SK-N-SH (cell line): ENCODE data around the gene WNT5A. TPM values are rescaled to one million over a fixed set of nuclear protein-coding genes. Genes with fewer than 3 reads are reported as not detected.

Source experiments
- CTCF ChIA-PET: fragments of 300-600, 350-600 bp; formaldehyde crosslinking; extraction: SDS; loops from one replicate; lab custom pipeline; 2021; lab: Yijun Ruan, JAX
- POLR2A ChIA-PET: fragments of 350-600 bp; sonication (Branson Sonifier 250); formaldehyde crosslinking; extraction: SDS; loops from one replicate; lab custom pipeline; 2020; ENCODE audit warnings: antibody characterized with exemption, inconsistent platforms; lab: Yijun Ruan, JAX
- DNase-seq: peaks from one replicate; pipeline ENCODE4 v3.0.0; 2012
- H2AFZ ChIP-seq: fragments of 200-600 bp; sonication (generic); 2 replicates; pipeline ENCODE4 v1.8.1; 2016; ENCODE audit warnings: antibody characterized with exemption, mild to moderate bottlenecking, low read depth
- H3F3A ChIP-seq: fragments of 200-600 bp; sonication (generic); replicated peaks from 2 replicates; pipeline ENCODE3; 2016; ENCODE audit warnings: antibody characterized with exemption, mild to moderate bottlenecking; ENCODE audit not compliant: insufficient read depth
- H3K27ac ChIP-seq, 2 experiments: fragments of 200-500 bp in 1 of 2; fragments of 200-600 bp in 1 of 2; sonication (Bioruptor generic) in 1 of 2; sonication (generic), shearing (Covaris generic) in 1 of 2; 2 replicates each; pipeline versions ENCODE4 v1.5.1 to v1.6.1; 2014 to 2016; ENCODE audit warnings: low read depth in 2 of 2, inconsistent platforms in 1 of 2, low read length in 1 of 2, mild to moderate bottlenecking in 1 of 2, mixed read lengths in 1 of 2
- H3K27me3 ChIP-seq: fragments of 200-600 bp; sonication (generic), shearing (Covaris generic); 2 replicates; pipeline ENCODE4 v1.6.1; 2016; ENCODE audit warnings: mixed run types; ENCODE audit not compliant: insufficient read depth
- H3K36me3 ChIP-seq, 2 experiments: fragments of 200-500 bp in 1 of 2; fragments of 200-600 bp in 1 of 2; sonication (Bioruptor generic) in 1 of 2; sonication (generic) in 1 of 2; replicated peaks in 1 of 2; 2 replicates each; pipeline versions ENCODE3 to v1.5.1; 2014 to 2016; ENCODE audit warnings: low read length in 1 of 2, mild to moderate bottlenecking in 1 of 2; ENCODE audit not compliant: insufficient read depth in 2 of 2, control insufficient read depth in 1 of 2
- H3K4me1 ChIP-seq, 2 experiments: fragments of 200-500 bp in 1 of 2; fragments of 200-600 bp in 1 of 2; sonication (Bioruptor generic) in 1 of 2; sonication (generic), shearing (Covaris generic) in 1 of 2; 2 replicates each; pipeline versions ENCODE4 v1.5.1 to v1.6.1; 2014 to 2016; ENCODE audit warnings: low read depth in 1 of 2, low read length in 1 of 2, mixed run types in 1 of 2; ENCODE audit not compliant: insufficient read depth in 2 of 2, control insufficient read depth in 1 of 2
- H3K4me2 ChIP-seq: fragments of 200-600 bp; sonication (generic), shearing (Covaris generic); 2 replicates; pipeline ENCODE4 v1.6.1; 2017; ENCODE audit warnings: mixed run types
- H3K4me3 ChIP-seq, 2 experiments: fragments of 200-500 bp in 1 of 2; fragments of 200-600 bp in 1 of 2; sonication (Bioruptor generic) in 1 of 2; sonication (generic), shearing (Covaris generic) in 1 of 2; 2 replicates each; pipeline versions ENCODE4 v1.5.1 to v1.8.1; 2014 to 2016; ENCODE audit warnings: low read depth in 2 of 2, inconsistent platforms in 1 of 2, low read length in 1 of 2, mild to moderate bottlenecking in 1 of 2, mixed read lengths in 1 of 2, moderate library complexity in 1 of 2
- H3K79me2 ChIP-seq: fragments of 200-600 bp; sonication (generic); 2 replicates; pipeline ENCODE4 v1.8.1; 2017; ENCODE audit warnings: mild to moderate bottlenecking; ENCODE audit not compliant: insufficient read depth
- H3K9ac ChIP-seq: fragments of 200-600 bp; sonication (generic); 2 replicates; pipeline ENCODE4 v1.6.1; 2017; ENCODE audit warnings: mixed run types
- H3K9me2 ChIP-seq: fragments of 200-600 bp; sonication (generic); 2 replicates; pipeline ENCODE4 v1.6.1; 2017; ENCODE audit warnings: mixed run types
- H3K9me3 ChIP-seq: fragments of 200-600 bp; sonication (generic); 2 replicates; pipeline ENCODE4 v1.6.1; 2017; ENCODE audit warnings: mixed run types, mild to moderate bottlenecking, moderate library complexity
- H4K20me1 ChIP-seq: fragments of 200-600 bp; sonication (generic); 2 replicates; pipeline ENCODE4 v1.6.1; 2017; ENCODE audit warnings: mild to moderate bottlenecking, mixed run types; ENCODE audit not compliant: insufficient read depth
- EP300 ChIP-seq, 2 experiments: IDR thresholded peaks; 2 replicates each; pipeline versions ENCODE4 v1.4.0 to v1.6.1; 2012; ENCODE audit warnings: borderline replicate concordance in 1 of 2, low read depth in 1 of 2, low read length in 1 of 2
- FOSL2 ChIP-seq: IDR thresholded peaks from 2 replicates; pipeline ENCODE4 v1.4.0; 2012; ENCODE audit warnings: low read depth, mild to moderate bottlenecking, moderate library complexity, borderline replicate concordance
- GABPA ChIP-seq: IDR thresholded peaks from 2 replicates; pipeline ENCODE4 v1.4.0; 2012; ENCODE audit warnings: low read depth, mild to moderate bottlenecking
- JUND ChIP-seq: IDR thresholded peaks from 2 replicates; pipeline ENCODE4 v1.4.0; 2012
- NFIC ChIP-seq: IDR thresholded peaks from 2 replicates; pipeline ENCODE4 v1.4.0; 2012; ENCODE audit warnings: borderline replicate concordance
- POLR2AphosphoS5 ChIP-seq: IDR thresholded peaks from 2 replicates; pipeline ENCODE4 v1.6.1; 2012; ENCODE audit warnings: low read depth, low read length
- TCF12 ChIP-seq: IDR thresholded peaks from 2 replicates; pipeline ENCODE4 v1.4.0; 2012
- WGBS: methylation state at CpG from one replicate; pipeline ENCODE4 v1.1.6; 2017; ENCODE audit warnings: low lambda C conversion rate; 5-methylcytosine and 5-hydroxymethylcytosine counted together
- polyA plus RNA-seq, 3 experiments: library from polyadenylated mRNA; depleted of rRNA; stranded (reverse); fragments of >200 nt; gene quantifications; 2 replicates each; pipeline ENCODE4 v1.2.3, GENCODE V29; 2012
- TF ChIP-seq, protein P1 (sequence below): IDR thresholded peaks from 2 replicates; pipeline ENCODE4; 2012
- TF ChIP-seq, protein P2 (sequence below): fragments of 200-600 bp; sonication (generic); IDR thresholded peaks from 2 replicates; pipeline ENCODE4 v1.6.1; 2017; ENCODE audit warnings: antibody characterized with exemption, mild to moderate bottlenecking, moderate library complexity

The WNT5A gene
- polyA plus RNA-seq, 1 of the 3 experiments (the other 2 are of a cell fraction), result 30.7 TPM

DNA sequence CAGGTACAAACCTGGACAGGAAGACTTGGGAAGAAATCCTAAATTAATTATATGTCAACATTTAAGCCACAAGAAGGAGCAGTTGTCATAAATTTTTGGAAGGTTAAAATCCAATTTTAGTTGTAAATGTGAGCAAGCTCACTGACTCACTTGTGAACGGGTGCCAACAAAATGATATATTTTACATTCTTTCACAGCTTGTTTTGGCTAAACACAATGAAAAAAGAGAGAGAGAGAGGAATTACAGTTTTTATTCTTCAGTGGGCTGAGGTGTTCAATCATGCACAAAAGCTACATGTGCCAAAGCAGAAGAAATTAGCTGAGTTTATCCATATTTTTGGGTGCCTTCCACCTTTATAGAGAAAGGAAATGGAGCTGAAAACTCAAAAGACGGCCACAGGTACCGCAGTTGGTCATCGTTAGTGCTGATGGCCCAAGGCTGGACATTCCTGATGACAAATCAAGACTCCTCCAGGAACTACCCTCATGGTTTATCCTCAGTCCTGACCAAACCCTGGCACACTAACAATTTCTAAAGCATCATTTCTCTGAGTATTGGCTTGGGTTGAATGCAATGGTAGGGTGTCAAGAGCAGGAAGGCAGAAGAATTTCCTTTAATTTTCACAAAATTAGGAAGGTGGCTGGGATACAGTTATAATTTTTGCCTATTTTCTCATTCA, 37.6 kb upstream of the WNT5A start:
- TF ChIP-seq POLR2AphosphoS5 (no peak), NFIC (peak; percentile 72; the same call in 1 of the 2 replicates), FOSL2 (peak; percentile 13; the same call in 1 of the 2 replicates), TCF12 (peak; percentile 30), GABPA (no peak), JUND (peak; percentile 33; the same call in 1 of the 2 replicates)
- TF ChIP-seq, protein P1, sequence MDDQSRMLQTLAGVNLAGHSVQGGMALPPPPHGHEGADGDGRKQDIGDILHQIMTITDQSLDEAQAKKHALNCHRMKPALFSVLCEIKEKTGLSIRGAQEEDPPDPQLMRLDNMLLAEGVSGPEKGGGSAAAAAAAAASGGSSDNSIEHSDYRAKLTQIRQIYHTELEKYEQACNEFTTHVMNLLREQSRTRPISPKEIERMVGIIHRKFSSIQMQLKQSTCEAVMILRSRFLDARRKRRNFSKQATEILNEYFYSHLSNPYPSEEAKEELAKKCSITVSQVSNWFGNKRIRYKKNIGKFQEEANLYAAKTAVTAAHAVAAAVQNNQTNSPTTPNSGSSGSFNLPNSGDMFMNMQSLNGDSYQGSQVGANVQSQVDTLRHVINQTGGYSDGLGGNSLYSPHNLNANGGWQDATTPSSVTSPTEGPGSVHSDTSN, result peak; percentile 51
- TF ChIP-seq, protein P2, sequence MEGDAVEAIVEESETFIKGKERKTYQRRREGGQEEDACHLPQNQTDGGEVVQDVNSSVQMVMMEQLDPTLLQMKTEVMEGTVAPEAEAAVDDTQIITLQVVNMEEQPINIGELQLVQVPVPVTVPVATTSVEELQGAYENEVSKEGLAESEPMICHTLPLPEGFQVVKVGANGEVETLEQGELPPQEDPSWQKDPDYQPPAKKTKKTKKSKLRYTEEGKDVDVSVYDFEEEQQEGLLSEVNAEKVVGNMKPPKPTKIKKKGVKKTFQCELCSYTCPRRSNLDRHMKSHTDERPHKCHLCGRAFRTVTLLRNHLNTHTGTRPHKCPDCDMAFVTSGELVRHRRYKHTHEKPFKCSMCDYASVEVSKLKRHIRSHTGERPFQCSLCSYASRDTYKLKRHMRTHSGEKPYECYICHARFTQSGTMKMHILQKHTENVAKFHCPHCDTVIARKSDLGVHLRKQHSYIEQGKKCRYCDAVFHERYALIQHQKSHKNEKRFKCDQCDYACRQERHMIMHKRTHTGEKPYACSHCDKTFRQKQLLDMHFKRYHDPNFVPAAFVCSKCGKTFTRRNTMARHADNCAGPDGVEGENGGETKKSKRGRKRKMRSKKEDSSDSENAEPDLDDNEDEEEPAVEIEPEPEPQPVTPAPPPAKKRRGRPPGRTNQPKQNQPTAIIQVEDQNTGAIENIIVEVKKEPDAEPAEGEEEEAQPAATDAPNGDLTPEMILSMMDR, result peak; percentile 20; the same call in 1 of the 2 replicates
- no peak overlapping the region for H3K9ac ChIP-seq
- no peaks in the 10 kb centered on the region for H3K9me2 ChIP-seq
- no peaks in the 10 kb centered on the region for H3K79me2 ChIP-seq
- no peak for DNase-seq
- no peaks in the 10 kb centered on the region for H4K20me1 ChIP-seq
- no peak overlapping the region for H3K27ac ChIP-seq
- CTCF ChIA-PET, result interaction anchor here (0.8 kb wide), 2 partner anchors 20 to 25 kb away, joined by 3 to 4 read pairs; no protein-coding TSS in a partner anchor
- H2AFZ ChIP-seq, result no peak overlapping the region
- H3K4me1 ChIP-seq, result peaks cover 3 to 8% of the 10 kb centered on the region in 2 experiments; a peak in 2 of 4 replicates
- 55% methylated on average over 4 of the region's 4 CpGs for WGBS
- POLR2A ChIA-PET, result no interaction called here
- no peaks in the 10 kb centered on the region for H3K9me3 ChIP-seq
- peaks cover 6% of the 10 kb centered on the region for H3F3A ChIP-seq
- H3K4me2 ChIP-seq, result 0 out of 2 replicates have a peak overlapping the region, but pooled peaks have one; percentile 5
- no peaks in the 10 kb centered on the region for H3K27me3 ChIP-seq
- H3K4me3 ChIP-seq, result no peak overlapping the region
- no peaks in the 10 kb centered on the region for H3K36me3 ChIP-seq

DNA sequence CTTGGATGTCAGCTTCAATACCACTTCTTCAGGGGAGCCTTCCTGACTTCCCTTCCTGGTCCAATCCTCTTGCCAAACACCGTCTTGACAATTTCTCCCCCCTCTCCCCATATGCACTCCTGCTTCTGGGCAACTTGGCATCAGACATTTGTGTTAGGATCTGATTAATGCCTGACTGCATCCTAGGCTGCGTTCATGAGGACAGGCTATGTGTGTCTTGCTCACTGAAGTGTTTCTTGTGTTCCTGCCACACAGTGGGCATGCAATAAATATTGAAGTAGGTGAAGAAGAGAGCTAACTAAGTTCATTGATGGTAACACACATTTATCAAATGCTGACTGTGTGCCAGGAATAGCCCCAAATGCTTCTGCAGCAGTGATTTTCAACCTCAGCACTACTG, 36.4 kb upstream of the WNT5A start:
- DNase-seq, result no peak
- H3K9me3 ChIP-seq, result no peaks in the 10 kb centered on the region
- H3K36me3 ChIP-seq, result no peaks in the 10 kb centered on the region
- H2AFZ ChIP-seq, result no peak overlapping the region
- H3K4me3 ChIP-seq, result no peak overlapping the region
- WGBS, result 74% methylated on average over 2 of the region's 2 CpGs
- POLR2A ChIA-PET, result no interaction called here
- no peak overlapping the region for H3K27ac ChIP-seq
- H3K4me1 ChIP-seq, result peaks cover 3 to 8% of the 10 kb centered on the region in 2 experiments; a peak in 2 of 4 replicates
- H3K27me3 ChIP-seq, result no peaks in the 10 kb centered on the region
- H3K9ac ChIP-seq, result no peak overlapping the region
- H3F3A ChIP-seq, result peaks cover 6% of the 10 kb centered on the region
- no peak overlapping the region for H3K4me2 ChIP-seq
- H4K20me1 ChIP-seq, result no peaks in the 10 kb centered on the region
- no peaks in the 10 kb centered on the region for H3K9me2 ChIP-seq
- CTCF ChIA-PET, result interaction anchor here (0.8 to 1.2 kb wide), 2 partner anchors 9 to 26 kb away, joined by 4 read pairs; no protein-coding TSS in a partner anchor
- TF ChIP-seq EP300 (IDR thresholded peaks at IDR 0.05; ENCODE audit: borderline replicate concordance in 1 of 2, low read depth in 1 of 2, low read length in 1 of 2) (no peak), NFIC (no peak)
- TF ChIP-seq, all 33 proteins: peak for 0
- no peaks in the 10 kb centered on the region for H3K79me2 ChIP-seq
